Measurements from ENCODE around the gene NOD1.
"Not testable (repeated sequence)": the region's sequence is repeated elsewhere in the genome, so short reads cannot be mapped to it uniquely, and the experiment has no call there.

NOD1 gene

DNA sequence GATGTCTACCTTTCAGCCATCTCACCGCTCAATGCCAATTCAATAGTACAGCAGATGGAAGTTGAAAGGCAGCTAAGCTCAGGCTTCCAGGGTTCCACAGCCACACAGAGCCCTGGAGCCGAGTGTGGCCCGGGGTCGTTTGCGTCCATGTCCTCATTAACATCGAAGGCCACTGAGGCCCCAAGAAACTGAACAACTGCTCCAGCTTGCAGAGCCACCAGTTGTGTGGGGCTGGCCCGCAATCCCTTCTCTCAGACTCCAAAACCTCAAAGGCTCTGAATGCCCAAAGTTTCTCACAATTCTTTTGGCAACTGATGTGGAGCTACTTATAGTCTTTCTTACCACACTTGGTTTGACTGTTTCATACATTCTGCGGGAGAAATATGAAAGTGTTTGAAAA lies 31.1 kb downstream of the NOD1 start:
- no peak for DNase-seq

DNA sequence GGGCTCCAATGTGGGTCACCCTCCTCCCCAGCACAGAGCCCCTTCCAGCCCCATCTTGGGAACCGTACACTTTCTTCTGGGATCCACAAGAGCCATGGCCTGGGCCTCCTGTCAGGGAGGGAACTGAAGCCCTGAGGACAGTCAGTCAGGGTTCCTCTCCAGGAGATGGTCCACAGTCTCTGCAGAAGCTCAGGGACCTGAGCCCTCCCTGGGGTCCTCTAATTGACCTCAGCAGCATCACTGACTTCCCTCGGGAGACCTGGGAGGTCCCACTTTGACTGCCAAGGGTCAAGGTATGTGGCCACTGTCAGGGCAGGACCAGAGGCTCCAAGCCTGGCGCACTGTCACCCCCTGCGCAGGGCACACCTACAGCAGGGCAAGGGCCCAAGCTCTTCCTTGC lies 32.3 kb downstream of the NOD1 start:
- DNase-seq = no peak

DNA sequence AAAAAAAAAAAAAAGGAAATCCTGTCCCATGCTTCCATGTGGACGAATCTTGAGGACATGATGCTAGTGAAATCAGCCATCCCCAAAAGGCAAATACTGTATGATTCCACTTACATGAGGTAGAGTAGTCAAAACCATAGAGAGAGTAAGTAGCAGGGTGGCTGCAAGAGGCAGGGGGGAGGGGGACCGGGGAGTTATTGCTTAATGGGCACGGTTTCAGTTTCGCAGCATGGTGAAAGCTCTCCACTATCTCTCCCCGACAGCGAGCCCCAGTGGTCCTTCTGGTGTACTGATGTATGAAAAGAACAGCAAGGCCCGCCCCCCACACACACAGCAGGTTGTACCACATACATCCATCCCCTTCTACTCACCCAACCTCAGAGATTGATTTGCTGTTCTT lies 32.8 kb downstream of the NOD1 start:
- DNase-seq = no peak

DNA sequence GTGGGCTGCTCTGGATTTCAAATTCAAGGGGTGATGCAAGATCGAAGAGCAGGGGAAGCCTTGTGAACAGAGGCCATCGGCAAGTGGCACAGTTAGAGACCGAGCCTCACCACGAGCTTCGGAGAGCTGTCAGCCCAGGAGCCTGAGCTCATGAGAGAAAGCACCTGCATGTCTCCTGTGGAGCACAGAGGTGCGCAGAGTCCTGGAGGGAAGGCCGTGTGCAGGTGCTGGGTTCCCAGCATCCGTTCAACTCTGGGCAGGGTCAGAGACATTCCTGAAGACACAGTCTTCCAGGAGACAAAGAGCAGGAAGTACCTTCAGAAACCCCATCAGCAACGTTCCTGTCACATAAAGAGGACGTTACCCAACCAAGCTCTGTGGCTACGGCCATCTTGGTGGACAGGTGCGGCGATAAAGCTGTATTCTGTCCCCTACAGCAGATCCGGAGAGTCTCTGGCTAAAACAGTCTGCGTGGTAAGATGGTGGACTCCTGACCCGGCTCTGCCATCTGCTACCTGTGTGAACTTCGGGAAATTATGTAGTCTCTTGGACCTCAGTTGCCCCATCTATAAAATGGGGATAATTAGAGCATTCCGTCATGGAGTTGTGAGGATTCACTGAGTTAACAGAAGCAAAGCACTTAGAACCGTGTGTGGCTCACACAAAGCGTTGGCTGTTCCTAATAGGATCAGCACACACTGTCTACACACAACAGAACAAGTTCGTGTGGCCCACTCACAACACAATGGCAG lies 40.6 kb downstream of the NOD1 start:
- DNase-seq = no peak

DNA sequence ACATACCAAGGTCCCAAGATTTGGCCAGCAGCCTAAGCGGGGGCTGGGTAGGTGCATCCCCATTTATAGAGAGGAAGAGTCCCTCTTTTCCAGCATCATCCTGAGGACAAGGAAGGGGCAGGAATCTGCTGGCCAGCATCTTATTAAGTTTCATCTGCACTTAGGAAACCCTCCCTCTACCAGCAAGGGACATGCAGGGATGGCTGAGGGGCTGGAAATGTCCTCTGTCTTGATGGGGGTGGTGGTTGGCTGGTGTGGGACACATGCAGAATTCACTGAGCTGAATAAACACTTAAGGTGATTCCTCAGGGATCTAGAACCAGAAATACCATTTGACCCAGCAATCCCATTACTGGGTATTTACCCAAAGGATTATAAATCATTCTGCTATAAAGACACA lies 42.1 kb downstream of the NOD1 start:
- DNase-seq = no peak

DNA sequence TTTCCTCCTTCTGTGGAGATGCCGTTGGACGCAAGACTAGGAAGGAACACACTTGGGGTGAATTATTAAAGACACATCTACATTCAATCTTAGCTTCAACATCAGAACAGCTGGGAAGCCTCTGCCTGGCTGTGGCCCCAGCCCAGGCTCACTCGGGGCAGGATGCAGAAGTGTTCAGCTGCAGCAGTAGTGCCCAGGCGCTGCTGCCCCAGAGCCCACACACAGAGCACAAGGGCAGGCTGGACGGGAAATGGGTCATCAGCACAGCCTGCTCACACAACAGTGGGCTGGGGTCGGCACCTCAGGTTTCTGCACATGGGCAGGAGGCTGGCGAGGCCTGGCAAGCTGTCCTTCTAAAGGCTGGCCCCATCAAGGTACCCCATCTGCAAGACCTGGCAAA lies 42.5 kb downstream of the NOD1 start:
- no peak for DNase-seq

DNA sequence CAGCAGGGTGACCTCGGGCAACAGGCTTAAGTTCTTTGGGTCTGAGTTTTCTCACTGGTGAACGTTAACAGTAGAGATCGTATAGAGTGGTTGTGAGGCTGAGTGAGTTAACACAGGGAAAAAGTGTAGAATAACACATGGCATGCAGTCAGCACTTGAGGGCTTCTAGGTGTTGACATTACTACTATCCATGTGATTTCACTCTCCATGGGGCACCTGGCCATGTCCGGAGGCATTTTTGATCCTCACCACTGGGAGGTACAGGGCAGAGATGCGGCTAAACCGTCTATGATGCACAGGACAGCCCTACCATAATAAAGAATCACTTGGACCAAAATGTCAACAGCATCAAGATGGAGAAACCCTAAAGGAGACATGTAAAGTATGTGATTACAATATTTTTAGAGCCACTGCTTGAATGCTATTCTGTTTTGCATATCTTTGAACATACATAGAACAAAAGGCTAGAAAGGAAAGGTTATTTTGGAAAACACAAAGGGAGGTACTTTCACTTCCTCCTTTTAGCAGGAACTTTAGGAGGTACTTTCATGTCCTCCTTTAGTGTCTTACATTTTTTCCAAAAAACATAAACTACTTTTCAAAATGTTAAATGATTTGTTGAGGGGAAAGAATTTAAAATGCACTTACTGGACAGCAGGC lies 44.3 kb downstream of the NOD1 start:
- DNase-seq = no peak

DNA sequence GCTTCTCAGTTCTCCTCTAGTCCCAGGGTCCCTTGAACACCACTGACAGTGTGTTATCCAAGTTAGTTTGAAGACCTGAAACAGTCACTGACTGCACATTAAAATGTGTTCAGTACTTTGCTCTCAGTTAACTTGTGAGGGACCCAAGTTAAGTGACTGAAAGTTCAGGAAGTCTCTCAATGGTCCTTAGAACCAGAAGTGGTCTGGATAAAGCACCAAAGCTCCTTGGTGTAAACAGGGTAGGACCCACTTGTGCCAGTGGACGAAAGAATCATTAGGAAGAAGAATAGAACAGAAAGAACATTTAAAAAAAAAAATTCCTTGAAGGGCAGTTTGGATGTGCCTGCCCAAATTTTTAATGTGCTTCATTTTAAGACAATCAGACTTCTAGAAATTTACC lies 45.1 kb downstream of the NOD1 start:
- DNase-seq = no peak

DNA sequence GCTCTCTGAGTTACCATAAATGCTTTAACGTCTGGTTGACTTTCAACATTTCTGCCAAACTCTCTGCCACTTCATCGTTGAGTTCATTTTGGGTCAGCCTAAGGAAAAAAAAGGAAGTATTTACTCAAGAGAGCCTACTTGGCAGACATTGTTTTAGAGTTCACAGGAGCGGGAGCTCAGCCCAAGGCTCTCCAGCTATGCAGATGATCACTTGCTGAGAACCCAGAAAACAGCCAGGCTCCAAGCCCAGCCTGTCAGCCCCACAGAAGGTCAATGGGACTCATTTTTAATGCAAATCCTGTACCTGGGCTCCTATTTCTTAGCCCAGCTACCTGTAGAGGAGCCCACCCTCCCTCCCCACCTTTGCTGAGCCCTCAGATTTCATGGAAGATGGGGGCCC lies 45.5 kb downstream of the NOD1 start:
- DNase-seq = no peak

DNA sequence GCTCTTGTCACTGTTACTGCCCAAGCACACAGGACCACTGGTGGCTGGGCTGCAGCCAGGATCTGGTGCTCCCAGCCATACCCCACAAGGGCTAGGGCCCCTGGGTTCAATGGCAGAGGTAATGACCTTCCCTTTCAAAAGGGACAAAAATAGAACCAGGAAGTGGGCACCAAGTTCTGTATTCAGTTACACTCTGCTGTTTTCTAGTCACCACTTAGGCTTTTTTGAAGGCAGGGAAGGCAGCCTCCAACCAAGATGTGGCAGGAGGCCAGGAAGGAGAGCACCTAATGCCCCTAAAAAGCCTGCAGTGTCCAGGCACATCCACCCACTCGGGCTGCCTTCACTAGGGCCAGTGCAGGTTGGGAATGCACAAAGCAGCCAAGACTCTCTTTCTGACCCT lies 47.8 kb downstream of the NOD1 start:
- DNase-seq = no peak

DNA sequence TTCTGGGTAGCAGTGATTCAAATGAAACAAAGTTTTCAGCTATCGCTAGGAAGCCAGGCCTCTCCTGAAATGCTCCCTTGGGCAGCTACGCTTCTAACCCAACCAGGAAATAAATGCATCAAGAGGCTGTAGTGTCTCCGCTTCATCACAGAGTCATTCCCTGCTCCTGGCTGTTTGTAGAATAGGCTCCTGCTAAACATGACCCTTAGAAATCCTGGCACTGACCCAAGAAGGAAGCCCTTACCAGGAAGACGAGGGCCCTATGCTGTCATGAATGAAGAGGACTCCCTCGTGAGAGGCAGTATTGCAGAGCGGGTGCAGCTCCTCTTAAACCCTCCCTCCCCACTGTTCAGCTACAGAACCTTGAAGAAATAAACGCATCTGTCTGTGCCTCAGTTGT lies 48.3 kb downstream of the NOD1 start:
- no peak for DNase-seq

DNA sequence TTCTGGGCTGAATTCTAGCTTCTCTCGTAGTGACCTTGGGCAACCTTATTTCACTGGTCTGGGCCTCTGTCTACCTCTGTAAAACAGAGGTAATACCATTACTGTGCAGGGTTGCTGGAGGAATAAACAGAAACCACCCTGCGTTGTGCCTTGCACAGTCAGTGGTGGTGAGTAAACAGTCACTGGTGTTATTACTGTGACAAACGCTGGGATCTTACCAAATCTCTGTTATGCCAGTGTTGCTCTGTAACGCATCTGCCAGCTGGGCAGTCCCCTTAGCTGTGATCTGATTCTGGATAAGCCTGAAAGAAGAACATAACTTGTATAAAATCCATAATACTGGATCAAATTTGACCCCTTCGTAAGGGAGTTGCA lies 49.4 kb downstream of the NOD1 start:
- no peak for DNase-seq

DNA sequence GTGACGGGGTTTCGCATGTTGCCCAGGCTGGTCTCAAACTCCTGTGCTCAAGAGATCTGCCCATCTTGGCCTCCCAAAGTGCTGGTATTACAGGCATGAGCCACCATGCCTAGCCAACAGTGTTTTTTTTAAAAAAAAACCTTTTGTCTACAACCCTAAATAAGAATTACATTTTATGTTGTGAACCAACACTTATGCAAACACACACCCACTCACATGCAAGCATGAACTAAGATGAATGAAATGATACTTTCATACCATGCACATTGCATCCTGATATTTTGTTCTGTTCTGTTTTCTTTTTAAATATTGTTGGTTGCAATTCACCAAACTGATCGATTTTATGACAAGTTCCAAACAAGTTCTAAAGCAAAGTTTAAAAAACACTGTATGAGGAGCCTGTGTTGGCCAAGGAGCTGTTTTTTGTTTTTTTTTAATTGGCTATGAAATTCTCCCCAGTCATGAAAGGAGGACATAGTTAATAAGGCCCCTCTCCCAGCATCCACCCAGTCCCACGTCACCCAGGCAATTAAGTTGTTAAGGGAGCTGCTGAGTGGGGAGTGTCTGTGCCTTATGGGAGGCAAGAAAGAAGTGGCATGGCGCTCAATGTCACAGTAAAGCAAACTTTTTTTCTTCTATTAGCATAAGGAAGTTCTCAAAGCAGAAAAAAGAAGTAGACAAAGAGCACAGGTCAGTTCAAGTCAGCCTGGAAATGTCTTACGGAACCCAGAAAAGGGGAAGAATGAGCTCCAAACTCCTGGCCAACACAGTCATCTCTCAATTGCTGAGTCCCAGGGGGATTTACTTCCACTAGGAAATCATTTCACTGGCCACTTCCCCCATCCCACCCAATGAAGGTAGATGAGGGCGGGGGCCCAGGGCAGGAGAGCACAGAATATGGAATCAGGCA lies 50.1 kb downstream of the NOD1 start:
- DNase-seq = no peak

DNA sequence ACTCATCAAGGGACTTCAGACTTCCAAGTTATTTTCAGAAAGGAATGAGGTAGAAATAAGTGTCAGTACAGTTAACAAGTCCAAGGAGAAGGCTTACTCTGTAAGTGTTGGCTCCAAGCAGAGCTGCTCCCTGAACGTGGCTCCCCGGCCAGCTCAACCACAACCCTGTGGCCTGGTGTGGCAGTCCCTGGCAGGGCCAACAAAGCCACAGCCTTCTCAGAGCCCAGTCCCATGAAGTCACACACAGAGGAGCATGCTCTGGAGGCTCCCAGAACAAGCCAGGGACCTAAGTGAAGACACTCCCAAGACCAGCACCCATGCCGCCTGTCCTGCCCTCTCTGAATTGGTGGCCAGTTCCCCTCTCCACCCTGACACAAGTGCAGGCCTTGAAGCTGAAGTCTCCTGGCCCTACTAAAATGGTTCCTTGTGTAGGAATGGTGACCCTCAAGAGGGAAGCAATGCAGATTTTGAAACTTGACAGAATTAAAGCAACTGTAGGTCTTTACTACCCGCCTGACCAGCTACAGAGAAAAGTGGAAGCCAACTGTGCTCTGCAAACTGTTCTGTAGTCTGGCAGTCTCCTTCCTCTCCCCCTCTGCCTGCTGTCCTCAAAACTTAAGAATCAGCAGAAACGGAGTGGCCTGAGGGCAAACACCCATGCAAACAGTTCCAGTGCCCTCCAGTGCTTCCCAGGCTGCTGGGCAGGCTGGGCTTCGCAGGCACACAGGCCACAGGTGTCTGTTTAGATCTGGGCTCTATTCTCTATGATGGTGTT lies 51.1 kb downstream of the NOD1 start:
- no peak for DNase-seq

DNA sequence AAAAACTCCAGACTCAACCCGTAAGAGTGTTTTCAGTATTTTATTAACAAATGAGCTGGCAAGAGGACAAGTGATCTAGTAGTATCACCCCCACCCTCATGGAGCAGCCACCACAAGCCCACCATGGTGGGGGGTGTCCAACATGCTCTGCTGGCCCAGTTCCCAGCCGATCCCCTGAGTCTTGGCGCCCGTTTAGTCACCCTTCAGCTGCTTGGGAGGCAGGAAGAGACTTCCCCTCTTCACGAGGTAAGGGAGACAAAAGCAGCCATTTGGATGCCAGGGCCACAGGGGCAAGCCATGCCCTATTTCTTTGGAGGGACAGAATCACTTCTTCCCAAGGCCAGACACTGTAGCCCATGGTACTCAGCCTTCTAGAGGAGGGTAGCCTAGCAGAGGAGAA lies 54.1 kb downstream of the NOD1 start:
- DNase-seq = no peak

DNA sequence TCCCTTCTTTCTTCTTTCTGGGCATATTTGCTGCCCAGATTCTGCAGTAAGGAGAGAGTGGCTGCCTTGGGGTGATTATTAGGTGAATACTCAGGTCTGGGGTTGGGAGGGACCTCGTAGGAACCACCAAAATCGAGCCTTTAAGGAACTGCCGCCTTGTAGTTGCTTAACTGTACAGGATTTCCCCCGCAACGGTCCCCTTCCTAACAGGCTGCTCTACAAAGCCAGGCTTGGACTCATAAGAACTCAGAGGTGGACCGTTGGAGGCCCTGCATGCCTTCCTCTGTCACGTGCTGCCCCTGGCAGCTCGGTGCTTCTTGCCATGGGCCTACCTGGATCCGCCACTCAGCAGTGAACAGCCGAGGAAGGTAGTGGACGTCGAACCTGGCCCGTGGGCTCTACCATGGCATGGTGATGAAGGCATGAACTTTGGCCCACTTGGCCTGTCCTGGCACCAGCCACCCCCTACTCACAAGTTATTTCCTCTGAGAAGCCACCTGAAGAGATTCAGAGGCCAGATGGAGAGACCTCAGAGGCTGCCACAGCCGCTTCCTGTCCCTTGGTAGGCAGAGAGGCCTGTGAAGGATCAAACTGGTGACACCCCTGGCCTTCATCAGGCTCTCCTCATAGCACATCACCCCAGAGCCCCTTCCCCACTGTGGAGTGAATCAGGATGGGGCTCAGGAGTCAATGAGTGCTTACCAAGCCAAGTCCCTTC lies 54.6 kb downstream of the NOD1 start:
- no peak for DNase-seq

DNA sequence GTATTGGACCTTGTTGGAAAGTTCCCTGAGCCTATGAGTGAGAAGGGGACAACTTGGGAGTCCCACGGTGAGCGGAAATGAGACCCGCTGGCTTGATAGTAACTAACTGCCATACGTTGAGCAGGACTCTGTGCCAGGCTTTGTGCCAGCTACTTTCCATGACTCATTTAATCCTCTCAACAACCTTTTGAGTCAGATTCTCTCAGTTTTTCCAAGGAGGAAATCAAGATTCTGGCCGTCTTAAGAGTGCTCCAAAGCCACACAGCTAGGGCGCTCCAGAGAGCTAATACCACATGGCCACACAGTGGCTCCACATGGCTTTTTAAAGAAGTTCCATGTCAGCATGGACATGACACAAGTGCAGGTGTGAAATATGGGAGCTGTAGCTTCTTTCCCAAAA lies 55.7 kb downstream of the NOD1 start:
- DNase-seq = no peak

DNA sequence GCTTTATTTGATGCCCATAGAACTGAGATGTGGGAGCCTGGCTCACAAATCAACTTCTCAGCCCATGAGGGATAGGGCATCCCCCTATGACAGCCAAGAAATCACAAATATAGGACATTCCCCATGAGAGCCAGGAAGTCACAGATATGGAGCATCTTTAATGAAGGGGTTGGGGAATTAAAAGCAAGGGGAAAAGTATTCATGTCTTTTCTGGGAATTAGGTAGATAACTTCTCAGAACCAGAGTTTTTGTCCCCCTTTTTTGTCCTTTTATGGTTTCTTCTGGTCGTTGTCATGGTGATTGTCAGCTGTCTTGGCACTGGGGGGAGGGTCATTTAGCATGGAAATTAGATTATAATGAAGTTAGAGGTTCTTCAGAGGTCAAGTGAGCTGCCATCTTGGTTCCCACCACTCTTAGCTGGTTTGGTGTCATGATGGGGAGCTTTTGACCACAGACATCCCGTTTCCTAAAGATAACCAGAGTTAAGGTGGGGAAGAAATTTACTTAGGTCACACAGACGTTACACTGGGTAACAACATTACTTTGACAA lies 56.9 kb downstream of the NOD1 start:
- no peak for DNase-seq

DNA sequence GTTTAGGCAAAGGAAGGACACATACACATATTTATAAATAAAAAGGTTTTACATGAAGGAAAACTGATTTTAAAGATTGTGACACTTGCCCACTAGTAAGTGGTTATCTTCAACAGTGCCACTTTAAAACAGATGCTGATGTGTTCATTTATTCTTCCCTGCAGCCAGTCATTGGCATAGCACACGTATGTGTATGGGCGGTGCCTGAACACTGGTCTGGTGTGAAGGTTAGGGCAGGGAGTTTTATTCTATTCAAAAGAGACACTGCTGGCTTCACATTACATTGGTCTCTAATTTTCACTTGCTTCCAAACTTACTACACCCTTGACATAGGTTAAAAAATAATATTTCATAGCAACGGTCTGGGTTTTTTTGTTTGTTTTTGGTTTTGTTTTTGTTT lies 57.9 kb downstream of the NOD1 start:
- no peak for DNase-seq

DNA sequence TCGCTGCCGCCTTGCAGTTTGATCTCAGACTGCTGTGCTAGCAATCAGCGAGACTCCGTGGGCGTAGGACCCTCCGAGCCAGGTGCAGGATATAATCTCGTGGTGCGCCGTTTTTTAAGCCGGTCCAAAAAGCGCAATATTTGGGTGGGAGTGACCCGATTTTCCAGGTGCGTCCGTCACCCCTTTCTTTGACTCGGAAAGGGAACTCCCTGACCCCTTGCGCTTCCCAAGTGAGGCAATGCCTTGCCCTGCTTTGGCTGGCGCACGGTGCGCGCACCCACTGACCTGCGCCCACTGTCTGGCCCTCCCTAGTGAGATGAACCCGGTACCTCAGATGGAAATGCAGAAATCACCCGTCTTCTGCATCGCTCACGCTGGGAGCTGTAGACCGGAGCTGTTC lies 58.5 kb downstream of the NOD1 start:
- not testable (repeated sequence) for DNase-seq

DNA sequence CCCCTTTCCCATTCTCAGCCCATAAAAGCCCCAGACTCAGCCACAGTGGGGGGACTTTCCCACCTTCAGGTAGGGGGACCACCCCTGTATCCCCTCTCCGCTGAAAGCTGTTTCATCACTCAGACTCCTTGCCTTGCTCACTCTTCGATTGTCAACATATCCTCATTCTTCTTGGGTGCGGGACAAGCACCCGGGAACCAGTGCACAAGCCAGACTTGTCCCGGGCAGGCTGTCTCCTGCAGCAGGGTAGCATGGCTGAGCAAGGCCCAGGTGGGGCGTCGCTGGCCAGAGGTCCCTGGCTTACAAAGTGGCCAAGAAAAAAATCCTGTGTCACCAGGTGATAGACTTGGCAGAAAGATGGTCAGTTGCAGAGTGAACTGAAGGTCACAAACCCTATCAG lies 64.7 kb downstream of the NOD1 start:
- no peak for DNase-seq

Measured in NCI-H774 (cell line).